GM18868 (cell line): ENCODE results near the gene EDEM3.
A peak's percentile ranks its signal among the peaks of the same experiment; 100 is the strongest.
"Not testable (repeated sequence)": the region's sequence is repeated elsewhere in the genome, so short reads cannot be mapped to it uniquely, and the experiment has no call there.

Experiments used
- ATAC-seq: cut with Tn5 transposase; IDR thresholded peaks from one replicate; pipeline ENCODE4 v1.9.1; 2021; ENCODE audit warnings: mild to moderate bottlenecking, moderate library complexity; ENCODE audit not compliant: unreplicated experiment

Gene EDEM3

GRCh38 chr1:184754476-184755225 lies at the start of gene EDEM3:
TSS of gene EDEM3 (minus strand) at chr1:184754858. CDS start at chr1:184754646, 212 bp downstream.
- peak; percentile 91 for ATAC-seq

DNA sequence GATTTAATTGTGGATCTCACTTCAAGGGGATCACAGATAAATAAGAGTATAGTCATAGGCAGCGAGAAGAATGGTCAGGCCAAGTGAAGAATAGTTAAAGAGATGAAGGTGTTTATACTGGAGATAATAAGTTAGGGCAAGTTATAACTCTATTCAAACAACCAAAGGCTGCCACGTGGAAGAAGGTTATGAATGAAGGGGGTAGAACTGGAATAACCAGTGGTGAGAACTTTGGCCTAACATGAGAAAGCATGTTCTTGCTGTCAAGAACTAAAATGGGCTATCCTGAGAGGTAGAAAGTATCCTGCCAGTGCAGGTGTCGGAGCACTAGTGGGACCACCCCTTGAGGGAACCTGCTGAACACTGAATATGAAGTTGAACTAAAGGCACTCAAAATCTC lies 49.6 kb upstream of the EDEM3 start:
- ATAC-seq, result no peak

- no peak for ATAC-seq
Observed at GRCh38 chr1:184803180-184803492, 48.5 kb upstream of the EDEM3 start.

GRCh38 chr1:184802354-184803179 lies 47.9 kb upstream of the EDEM3 start:
- peak; percentile 53 for ATAC-seq

DNA sequence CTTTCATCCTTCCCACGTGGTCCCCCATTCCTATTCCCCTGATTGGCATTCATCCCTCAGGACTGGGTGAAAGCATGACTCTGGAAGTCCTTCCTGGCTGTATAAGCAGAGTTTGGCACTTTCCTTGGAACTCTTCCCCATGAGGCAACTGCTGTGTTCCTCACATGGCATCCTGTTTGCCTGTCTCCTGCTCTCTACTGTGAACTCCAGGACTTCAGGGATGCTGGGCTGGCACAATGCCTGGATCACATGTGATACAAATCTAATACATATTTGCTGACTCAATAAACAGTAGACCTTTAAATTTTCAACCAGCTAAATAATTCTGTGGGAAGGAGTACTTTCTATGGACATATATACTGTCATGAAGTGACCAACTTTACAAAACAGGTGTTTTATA lies 46.8 kb upstream of the EDEM3 start:
- ATAC-seq, result no peak

- ATAC-seq, result no peak
Observed at GRCh38 chr1:184800876-184801275, 46.2 kb upstream of the EDEM3 start.

DNA sequence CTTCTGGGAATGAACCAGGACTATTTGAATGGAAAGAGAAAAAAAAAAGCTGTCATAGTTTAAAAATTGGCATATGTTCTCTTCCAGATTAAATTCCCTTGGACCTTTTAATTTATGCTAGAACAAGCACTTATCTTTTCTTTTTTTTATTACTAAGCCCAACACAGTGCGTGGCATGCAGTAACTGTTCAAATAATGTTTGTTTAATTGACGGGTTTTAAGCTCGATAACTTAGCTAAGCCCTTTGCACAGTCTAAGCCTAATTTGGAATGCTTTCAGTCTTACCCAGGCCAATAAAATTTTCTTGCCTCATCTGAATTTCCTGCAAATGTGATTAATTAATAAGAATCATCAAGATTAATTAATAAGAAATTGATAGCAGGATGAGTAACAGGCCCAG lies 39.3 kb upstream of the EDEM3 start:
- ATAC-seq, result no peak

GRCh38 chr1:184792450-184792969 lies 37.9 kb upstream of the EDEM3 start:
- no peak for ATAC-seq

DNA sequence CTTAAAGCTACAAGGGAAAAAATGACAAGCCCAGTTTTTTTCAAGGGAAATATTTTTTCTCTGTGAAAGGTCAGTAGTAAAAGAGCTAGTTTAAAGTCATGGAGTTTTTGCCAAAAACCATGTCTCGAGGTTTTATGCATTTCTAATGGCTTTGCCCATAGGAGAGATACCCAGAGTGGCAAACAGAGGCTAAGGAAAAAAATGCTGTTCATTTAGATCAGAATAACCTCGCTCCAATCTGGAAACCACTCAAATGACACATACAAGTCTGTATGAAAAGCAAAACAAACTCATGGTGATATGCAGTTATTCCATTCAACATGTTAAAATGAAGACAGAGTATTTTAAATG lies 36.9 kb upstream of the EDEM3 start:
- ATAC-seq, result no peak

DNA sequence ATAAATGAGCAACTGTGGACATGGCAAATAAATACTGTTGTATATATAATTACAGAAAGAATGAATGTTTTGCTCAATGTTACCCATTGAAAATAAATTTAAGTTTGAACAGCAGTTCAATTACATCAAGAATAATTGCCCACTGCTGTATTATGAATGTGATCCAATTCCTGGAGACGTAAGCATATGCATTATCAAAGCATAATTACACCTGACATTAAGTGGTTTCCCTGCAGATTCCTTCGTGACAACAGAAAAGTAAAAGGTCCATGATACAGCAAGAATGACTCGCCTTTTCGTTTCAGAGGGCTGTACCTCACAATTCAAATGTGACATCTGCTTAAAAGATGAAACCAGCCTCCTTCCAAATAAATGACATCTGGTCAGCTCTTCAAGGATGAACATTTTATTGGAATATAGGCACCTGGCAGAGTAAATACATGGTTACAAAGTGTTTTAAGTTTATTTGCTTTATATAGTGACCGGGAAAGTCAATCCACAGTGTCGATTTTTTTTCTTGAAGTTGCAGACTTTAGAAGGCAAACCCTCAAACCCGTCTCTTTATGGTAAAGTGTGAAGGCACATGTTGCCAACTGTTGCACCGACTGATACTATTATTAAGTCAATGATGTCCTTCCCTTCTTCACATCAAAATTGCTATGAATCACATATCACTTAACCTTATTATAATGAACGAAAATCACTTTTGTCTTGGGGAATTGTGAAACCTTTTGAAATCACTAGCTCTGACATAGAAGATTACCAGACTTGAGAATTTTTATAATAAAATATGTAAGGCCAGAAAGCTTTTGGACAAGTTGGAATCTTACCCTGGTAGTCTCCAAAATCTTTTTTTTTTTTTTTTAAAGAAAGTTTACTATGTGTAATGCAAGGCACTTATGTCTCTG lies 36.2 kb upstream of the EDEM3 start:
- no peak for ATAC-seq

GRCh38 chr1:184789884-184790283 lies 35.2 kb upstream of the EDEM3 start:
- ATAC-seq, result no peak

DNA sequence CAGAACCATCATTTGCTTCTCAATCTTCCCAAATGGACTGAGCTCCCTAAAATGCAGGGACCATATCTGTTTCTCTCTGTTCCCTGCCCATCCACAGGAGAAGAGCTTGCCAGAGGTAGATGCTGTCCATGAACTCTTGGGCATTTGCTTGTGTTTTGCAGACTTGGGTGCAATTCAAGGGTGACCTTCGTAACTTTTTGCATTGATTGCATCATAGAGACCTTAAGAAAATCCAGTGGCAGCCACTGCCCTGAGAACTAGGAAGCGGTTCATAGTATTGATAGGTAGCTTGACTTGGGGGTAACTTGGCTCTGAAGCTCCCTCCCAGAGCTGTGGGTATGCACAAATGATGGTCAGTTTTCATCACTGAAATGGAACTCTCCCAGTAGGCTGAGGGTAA lies 34.3 kb upstream of the EDEM3 start:
- no peak for ATAC-seq

DNA sequence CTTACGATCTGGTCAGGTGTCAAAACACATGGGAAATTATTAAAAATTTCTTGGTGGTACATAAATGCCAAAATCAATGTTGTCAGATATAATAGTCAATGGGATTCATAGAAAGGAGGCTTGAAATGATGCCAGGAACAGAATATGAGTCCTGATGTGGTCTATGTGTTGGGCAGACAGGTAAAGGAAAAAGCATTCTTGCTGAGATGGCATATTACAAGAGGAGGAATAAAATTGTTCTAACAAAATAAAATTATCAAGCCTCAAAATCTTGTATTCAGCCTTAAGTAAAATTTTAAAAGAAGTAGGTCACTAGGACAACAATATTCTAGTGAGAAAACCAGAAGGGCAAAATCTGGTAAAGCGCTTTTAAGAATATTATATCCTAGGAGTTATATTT lies 30.9 kb upstream of the EDEM3 start:
- no peak for ATAC-seq

DNA sequence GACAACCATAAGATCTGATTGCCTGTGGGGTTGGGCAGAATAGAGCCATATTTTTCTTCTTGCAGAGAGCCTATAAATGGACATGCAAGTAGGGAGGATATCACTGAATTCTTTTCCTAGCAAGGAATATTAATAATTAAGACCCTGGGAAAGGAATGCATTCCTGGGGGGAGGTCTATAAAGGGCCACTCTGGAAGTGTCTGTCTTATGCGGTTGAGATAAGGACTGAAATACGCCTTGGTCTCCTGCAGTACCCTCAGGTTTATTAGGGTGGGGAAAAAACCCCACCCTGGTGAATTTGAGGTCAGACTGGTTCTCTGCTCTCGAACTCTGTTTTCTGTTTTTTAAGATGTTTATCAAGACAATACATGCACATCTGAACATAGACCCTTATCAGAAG lies 29.1 kb upstream of the EDEM3 start:
- ATAC-seq, result not testable (repeated sequence)

GRCh38 chr1:184781941-184782340 lies 27.3 kb upstream of the EDEM3 start:
- no peak for ATAC-seq

DNA sequence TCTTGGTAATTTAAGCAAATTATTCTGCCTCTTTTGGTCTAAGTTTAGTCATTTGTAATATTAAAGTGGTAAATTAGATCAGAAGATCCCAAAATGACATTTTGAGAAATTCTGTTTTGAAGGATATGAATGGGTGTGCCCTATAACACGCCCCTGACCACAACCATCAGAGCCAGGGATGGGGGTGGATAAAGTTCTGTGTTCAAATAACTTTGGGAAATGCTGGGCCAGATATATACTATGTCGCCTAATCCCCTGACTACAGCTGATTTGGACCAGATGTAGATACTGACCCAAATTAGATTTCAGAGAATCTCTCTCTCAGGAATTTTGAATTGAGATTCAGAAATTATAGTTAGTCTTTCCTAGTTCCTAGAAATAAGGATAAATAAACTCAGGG lies 21.2 kb upstream of the EDEM3 start:
- ATAC-seq, result no peak

DNA sequence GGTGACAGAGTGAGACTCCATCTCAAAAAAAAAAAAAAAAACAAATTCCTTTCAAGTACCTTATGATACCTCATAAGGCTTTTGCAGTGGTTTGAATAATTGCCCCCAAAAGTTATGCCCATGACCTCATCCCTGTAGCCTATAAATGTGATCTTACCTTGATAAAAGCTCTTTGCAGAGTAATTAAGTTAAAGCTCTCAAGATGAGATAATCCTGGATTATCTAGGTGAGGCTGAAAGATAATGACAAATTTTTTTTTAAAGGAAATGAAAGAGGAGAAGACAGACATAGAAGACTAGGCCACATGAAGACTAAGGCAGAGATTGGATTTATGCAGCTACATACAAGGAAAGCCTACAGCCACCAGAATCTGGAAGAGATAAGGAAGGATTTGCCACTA lies 20.7 kb upstream of the EDEM3 start:
- no peak for ATAC-seq

DNA sequence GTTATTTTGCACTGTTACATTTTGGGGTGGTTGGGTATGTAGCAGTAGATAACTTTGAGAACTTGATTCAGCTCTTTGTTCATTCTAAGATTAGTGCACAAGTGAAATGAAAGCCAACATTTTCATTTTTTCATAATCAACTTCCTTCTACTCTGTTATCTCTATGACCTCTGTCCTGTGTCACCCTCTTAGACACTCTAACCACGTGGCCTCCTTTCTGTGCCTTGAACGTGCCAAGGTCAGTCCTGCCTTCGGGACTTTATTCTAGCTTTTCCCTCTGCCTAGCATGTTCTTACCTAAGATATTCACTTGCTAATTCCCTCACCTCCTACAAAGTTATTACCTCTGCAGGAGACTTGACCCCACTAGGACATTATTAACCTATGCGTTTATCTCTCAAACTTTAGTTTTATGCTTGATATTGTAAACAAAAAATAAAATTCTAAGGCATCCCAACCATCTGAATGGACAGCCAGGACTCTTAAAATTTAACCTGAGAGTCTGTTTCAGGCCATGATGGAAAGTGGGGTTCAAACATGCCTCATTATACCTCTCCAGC lies 19.2 kb upstream of the EDEM3 start:
- ATAC-seq, result no peak

- ATAC-seq, result no peak
Observed at GRCh38 chr1:184771190-184771691, 16.6 kb upstream of the EDEM3 start.

GRCh38 chr1:184770181-184770979 lies 15.7 kb upstream of the EDEM3 start:
- ATAC-seq, result no peak
